ENCODE measurements around the gene RNLS. TPM values are rescaled to one million over a fixed set of nuclear protein-coding genes. Genes with fewer than 3 reads are reported as not detected.

RNLS gene
- total and polyA plus RNA-seq, 2 of the 8 experiments (the other 6 are each of a cell fraction or from before 2014, with no cell fraction given): 7.5 to 12.7 TPM

DNA sequence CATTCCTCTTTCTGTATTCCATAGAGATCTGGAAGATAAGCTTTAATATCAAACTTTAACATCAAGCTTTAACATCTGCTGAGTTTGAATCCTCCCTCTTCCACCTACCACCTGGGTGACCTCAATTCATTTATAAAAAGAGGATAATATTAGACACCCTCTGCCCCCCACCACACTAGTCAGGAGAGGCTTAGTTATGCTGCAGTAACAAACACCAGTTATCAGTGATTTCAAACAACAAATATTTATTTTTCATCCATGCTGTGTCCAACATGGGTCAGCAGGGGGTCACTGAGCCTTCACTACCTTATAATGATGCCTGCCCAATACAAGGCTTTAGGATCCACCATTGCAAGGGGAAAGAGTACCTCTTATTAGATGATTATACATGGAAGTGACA, 322.0 kb downstream of the RNLS start:
- FAIRE-seq (no peak), DNase-seq (ENCODE audit: low read depth in 1 of 2, low spot score in 2 of 2) (no peak)
- Histone ChIP-seq H3K79me2 (ENCODE audit: control insufficient read depth in 1 of 2, insufficient read depth in 2 of 2, low read length in 2 of 2) (no peaks in the 10 kb centered on the region), H2BK20ac (ENCODE audit: low read length) (no peak overlapping the region), H3K4me1 (replicated peaks in 1 of 4; ENCODE audit: control insufficient read depth in 3 of 4, insufficient read depth in 4 of 4, low read length in 3 of 4) (no peaks in the 10 kb centered on the region), H2BK12ac (ENCODE audit: low read depth, low read length) (no peak overlapping the region), H3K56ac (replicated peaks; ENCODE audit: insufficient read length, low read depth, low read length) (no peak overlapping the region), H3K79me1 (ENCODE audit: low read depth, low read length) (no peaks in the 10 kb centered on the region), H3K9ac (replicated peaks in 1 of 4; ENCODE audit: extremely low read depth in 1 of 4, low read depth in 3 of 4, low read length in 3 of 4) (no peak overlapping the region), H3K23ac (ENCODE audit: insufficient read length) (no peak overlapping the region), H4K20me1 (replicated peaks in 1 of 2; ENCODE audit: control insufficient read depth in 1 of 2, insufficient read depth in 2 of 2, low read length in 2 of 2) (no peaks in the 10 kb centered on the region), H4K5ac (ENCODE audit: insufficient read length, low read depth, low read length) (no peak overlapping the region), H4K91ac (replicated peaks; ENCODE audit: insufficient read length, low read length) (no peak overlapping the region), H3K27ac (ENCODE audit: low read depth, low read length) (no peak overlapping the region), H2BK5ac (ENCODE audit: low read depth, low read length) (no peak overlapping the region), H3K23me2 (ENCODE audit: low read depth, low read length) (no peaks in the 10 kb centered on the region), H2BK120ac (replicated peaks; ENCODE audit: low read depth, low read length) (no peak overlapping the region), H3K27me3 (replicated peaks in 1 of 4; ENCODE audit: control insufficient read depth in 3 of 4, extremely low read depth in 1 of 4, insufficient read depth in 3 of 4, low read length in 3 of 4) (no peaks in the 10 kb centered on the region), H3K4ac (replicated peaks; ENCODE audit: insufficient read length, low read depth, low read length) (no peak overlapping the region), H3K18ac (ENCODE audit: extremely low read depth, low read length) (no peak overlapping the region), H3K36me3 (ENCODE audit: control insufficient read depth in 2 of 4, insufficient read depth in 4 of 4, low read length in 3 of 4) (no peaks in the 10 kb centered on the region), H2AK5ac (ENCODE audit: low read depth, low read length) (no peak overlapping the region), H3K4me3 (ENCODE audit: extremely low read depth in 1 of 4, insufficient read depth in 2 of 4, low read depth in 3 of 4, low read length in 4 of 4) (no peak overlapping the region), H2AFZ (ENCODE audit: low read length) (no peak overlapping the region), H2BK15ac (ENCODE audit: low read length) (no peak overlapping the region), H3K14ac (ENCODE audit: insufficient read length) (no peak overlapping the region), H3K9me3 (ENCODE audit: insufficient read depth in 2 of 2, low read depth in 1 of 2, low read length in 1 of 2) (no peaks in the 10 kb centered on the region), H3K4me2 (ENCODE audit: insufficient read depth in 1 of 2, low read depth in 2 of 2, low read length in 2 of 2) (no peak overlapping the region), H4K8ac (ENCODE audit: extremely low read depth, insufficient read depth, low read length) (no peak overlapping the region)
- ChIA-PET POLR2A (ENCODE audit: partially characterized antibody) (no interaction called here), CTCF (ENCODE audit: partially characterized antibody) (no interaction called here)
- TF ChIP-seq SUZ12 (IDR thresholded peaks at IDR 0.05; ENCODE audit: low read length): no peak
- TF ChIP-seq GTF2F1 (IDR thresholded peaks at IDR 0.05; ENCODE audit: borderline replicate concordance, low read depth, low read length): no peak
